HG03280 (cell line): ENCODE measurements around the gene HNRNPL.

Experiments used
- ATAC-seq: cut with Tn5 transposase; IDR thresholded peaks from one replicate; pipeline ENCODE4 v1.9.1; 2021; ENCODE audit warnings: mild to moderate bottlenecking, moderate library complexity; ENCODE audit not compliant: unreplicated experiment

Gene HNRNPL

GRCh38 chr19:38846097-38846496 lies 3.7 kb downstream of the HNRNPL start:
- ATAC-seq = no peak

- no peak for ATAC-seq
Observed at GRCh38 chr19:38845374-38846024, 4.3 kb downstream of the HNRNPL start.

GRCh38 chr19:38844093-38844686 lies 5.6 kb downstream of the HNRNPL start:
- ATAC-seq = no peak

- ATAC-seq = no peak
Observed at GRCh38 chr19:38843175-38843758, 6.5 kb downstream of the HNRNPL start.

- no peak for ATAC-seq
Observed at GRCh38 chr19:38842439-38843174, 7.2 kb downstream of the HNRNPL start.

GRCh38 chr19:38841787-38842438 lies 7.9 kb downstream of the HNRNPL start:
- no peak for ATAC-seq

GRCh38 chr19:38841180-38841766 lies 8.5 kb downstream of the HNRNPL start:
- ATAC-seq = no peak

GRCh38 chr19:38840583-38840968 lies 9.2 kb downstream of the HNRNPL start:
- ATAC-seq = no peak

- ATAC-seq = no peak
Observed at GRCh38 chr19:38839816-38840582, 9.8 kb downstream of the HNRNPL start.

GRCh38 chr19:38838986-38839761 lies 10.6 kb downstream of the HNRNPL start:
- no peak for ATAC-seq

- no peak for ATAC-seq
Observed at GRCh38 chr19:38838208-38838985, 11.4 kb downstream of the HNRNPL start.

- ATAC-seq = no peak
Observed at GRCh38 chr19:38837656-38838121, 12.1 kb downstream of the HNRNPL start.

GRCh38 chr19:38836983-38837626 lies 12.7 kb downstream of the HNRNPL start:
- ATAC-seq = no peak

GRCh38 chr19:38836159-38836982 lies 13.4 kb downstream of the HNRNPL start:
- ATAC-seq = no peak

GRCh38 chr19:38834590-38834989 lies 15.2 kb downstream of the HNRNPL start:
- no peak for ATAC-seq

- ATAC-seq = no peak
Observed at GRCh38 chr19:38834104-38834490, 15.7 kb downstream of the HNRNPL start.

- no peak for ATAC-seq
Observed at GRCh38 chr19:38833092-38833425, 16.7 kb downstream of the HNRNPL start.
